H1 (cell line): ENCODE results near the gene TNIP3. TPM values are rescaled to one million over a fixed set of nuclear protein-coding genes. Genes with fewer than 3 reads are reported as not detected.

ENCODE experiments used
- CTCF ChIA-PET: fragments of 300-600 bp; sonication (Branson Sonifier 250); formaldehyde crosslinking; loops from one replicate; lab custom pipeline; 2021; ENCODE audit not compliant: partially characterized antibody; lab: Charles Lee
- POLR2A ChIA-PET: fragments of 300-600 bp; sonication (Branson Sonifier 250); formaldehyde crosslinking; loops from one replicate; lab custom pipeline; 2021; ENCODE audit warnings: inconsistent platforms; ENCODE audit not compliant: partially characterized antibody; lab: Charles Lee
- DNase-seq, 2 experiments: peaks; one replicate each; pipeline versions ENCODE4 v3.0.0 to v3.0.0-alpha.2; 2010 to 2022; ENCODE audit warnings: low spot score in 2 of 2, low read depth in 1 of 2, mixed read lengths in 1 of 2
- FAIRE-seq: peaks from 2 replicates; lab custom pipeline; 2011; peaks lifted over from hg19 to GRCh38; lab: Jason Lieb, UNC
- H2AFZ ChIP-seq: 2 replicates; pipeline ENCODE4 v1.8.1; 2012; ENCODE audit warnings: low read length, inconsistent platforms
- H2AK5ac ChIP-seq: 2 replicates; pipeline ENCODE4 v1.6.1; 2013; ENCODE audit warnings: low read depth, low read length
- H2BK120ac ChIP-seq: replicated peaks from 2 replicates; pipeline ENCODE3; 2013; ENCODE audit warnings: low read depth, low read length, inconsistent platforms
- H2BK12ac ChIP-seq: 2 replicates; pipeline ENCODE4 v1.6.1; 2013; ENCODE audit warnings: low read depth, low read length
- H2BK15ac ChIP-seq: 2 replicates; pipeline ENCODE4 v1.6.1; 2013; ENCODE audit warnings: low read length
- H2BK20ac ChIP-seq: 2 replicates; pipeline ENCODE4 v1.6.1; 2013; ENCODE audit warnings: low read length
- H2BK5ac ChIP-seq: 2 replicates; pipeline ENCODE4 v1.6.1; 2013; ENCODE audit warnings: low read depth, low read length
- H3K14ac ChIP-seq: 2 replicates; pipeline ENCODE4 v1.6.1; 2013; ENCODE audit warnings: inconsistent platforms; ENCODE audit not compliant: insufficient read length
- H3K18ac ChIP-seq: 2 replicates; pipeline ENCODE4 v1.6.1; 2013; ENCODE audit warnings: low read length; ENCODE audit errors: extremely low read depth
- H3K23ac ChIP-seq: 2 replicates; pipeline ENCODE4 v1.6.1; 2013; ENCODE audit warnings: inconsistent platforms; ENCODE audit not compliant: insufficient read length
- H3K23me2 ChIP-seq: 2 replicates; pipeline ENCODE4 v1.6.1; 2013; ENCODE audit warnings: low read depth, low read length
- H3K27ac ChIP-seq: 2 replicates; pipeline ENCODE4 v1.6.1; 2011; ENCODE audit warnings: low read depth, low read length, inconsistent platforms
- H3K27me3 ChIP-seq, 4 experiments: replicated peaks in 1 of 4; 1 replicate in 1 of 4; 2 replicates in 3 of 4; pipeline versions ENCODE4 v1.6.1 to v1.8.1; 2011 to 2013; ENCODE audit warnings: low read length in 3 of 4, mild to moderate bottlenecking in 3 of 4, inconsistent platforms in 2 of 4, mixed read lengths in 2 of 4, moderate library complexity in 1 of 4; ENCODE audit not compliant: control insufficient read depth in 3 of 4, insufficient read depth in 3 of 4; ENCODE audit errors: extremely low read depth in 1 of 4
- H3K36me3 ChIP-seq, 4 experiments: 2 replicates each; pipeline versions ENCODE4 v1.6.1 to v1.8.1; 2011 to 2013; ENCODE audit warnings: mild to moderate bottlenecking in 4 of 4, low read length in 3 of 4, moderate library complexity in 2 of 4, control low read depth in 1 of 4, inconsistent platforms in 1 of 4; ENCODE audit not compliant: insufficient read depth in 4 of 4, control insufficient read depth in 2 of 4
- H3K4ac ChIP-seq: replicated peaks from 2 replicates; pipeline ENCODE3; 2013; ENCODE audit warnings: low read length, low read depth, mixed read lengths, inconsistent platforms; ENCODE audit not compliant: insufficient read length
- H3K4me1 ChIP-seq, 4 experiments: replicated peaks in 1 of 4; 1 replicate in 1 of 4; 2 replicates in 3 of 4; pipeline versions ENCODE4 v1.6.1 to v1.8.1; 2011 to 2013; ENCODE audit warnings: low read length in 3 of 4, inconsistent platforms in 2 of 4, mixed read lengths in 1 of 4; ENCODE audit not compliant: insufficient read depth in 4 of 4, control insufficient read depth in 3 of 4
- H3K4me2 ChIP-seq, 2 experiments: 2 replicates each; pipeline versions ENCODE4 v1.6.1 to v1.8.1; 2011 to 2013; ENCODE audit warnings: low read depth in 2 of 2, low read length in 2 of 2, control low read depth in 1 of 2, inconsistent platforms in 1 of 2, mild to moderate bottlenecking in 1 of 2; ENCODE audit not compliant: insufficient read depth in 1 of 2
- H3K4me3 ChIP-seq, 4 experiments: fragments of 200-600, 300-600 bp in 1 of 4; sonication (generic), shearing (Covaris generic), sonication (Bioruptor Twin) in 1 of 4; 2 replicates each; pipeline versions ENCODE4 v1.5.1 to v1.8.1; 2011 to 2016; ENCODE audit warnings: low read length in 4 of 4, low read depth in 3 of 4, control low read depth in 2 of 4, inconsistent platforms in 2 of 4, mild to moderate bottlenecking in 2 of 4, mixed read lengths in 1 of 4, moderate library complexity in 1 of 4; ENCODE audit not compliant: insufficient read depth in 2 of 4; ENCODE audit errors: extremely low read depth in 1 of 4
- H3K56ac ChIP-seq: replicated peaks from 2 replicates; pipeline ENCODE3; 2013; ENCODE audit warnings: low read depth, mild to moderate bottlenecking, mixed read lengths, low read length, inconsistent platforms; ENCODE audit not compliant: insufficient read length
- H3K79me1 ChIP-seq: 2 replicates; pipeline ENCODE4 v1.6.1; 2013; ENCODE audit warnings: low read depth, low read length, control low read depth
- H3K79me2 ChIP-seq, 2 experiments: 2 replicates each; pipeline versions ENCODE4 v1.6.1 to v1.8.1; 2012 to 2013; ENCODE audit warnings: low read length in 2 of 2, mild to moderate bottlenecking in 2 of 2, inconsistent platforms in 1 of 2; ENCODE audit not compliant: insufficient read depth in 2 of 2, control insufficient read depth in 1 of 2
- H3K9ac ChIP-seq, 4 experiments: replicated peaks in 1 of 4; 1 replicate in 1 of 4; 2 replicates in 3 of 4; pipeline versions ENCODE4 v1.6.1 to v1.8.1; 2011 to 2013; ENCODE audit warnings: low read depth in 3 of 4, low read length in 3 of 4, control low read depth in 2 of 4, mild to moderate bottlenecking in 2 of 4, moderate library complexity in 2 of 4, inconsistent platforms in 1 of 4; ENCODE audit errors: extremely low read depth in 1 of 4
- H3K9me3 ChIP-seq, 2 experiments: 2 replicates each; pipeline versions ENCODE4 v1.6.1 to v1.8.1; 2012 to 2013; ENCODE audit warnings: mild to moderate bottlenecking in 2 of 2, moderate library complexity in 2 of 2, control low read depth in 1 of 2, inconsistent platforms in 1 of 2, low read depth in 1 of 2, low read length in 1 of 2, mixed read lengths in 1 of 2; ENCODE audit not compliant: insufficient read depth in 2 of 2
- H4K20me1 ChIP-seq, 2 experiments: replicated peaks in 1 of 2; 2 replicates each; pipeline versions ENCODE3 to v1.8.1; 2011 to 2013; ENCODE audit warnings: inconsistent platforms in 2 of 2, low read length in 2 of 2, mild to moderate bottlenecking in 1 of 2; ENCODE audit not compliant: insufficient read depth in 2 of 2, control insufficient read depth in 1 of 2
- H4K5ac ChIP-seq: 2 replicates; pipeline ENCODE4 v1.6.1; 2013; ENCODE audit warnings: low read length, low read depth, mixed read lengths, inconsistent platforms; ENCODE audit not compliant: insufficient read length
- H4K8ac ChIP-seq: 2 replicates; pipeline ENCODE4 v1.8.0; 2013; ENCODE audit warnings: mild to moderate bottlenecking, moderate library complexity, low read length, inconsistent platforms; ENCODE audit not compliant: insufficient read depth; ENCODE audit errors: extremely low read depth
- H4K91ac ChIP-seq: replicated peaks from 2 replicates; pipeline ENCODE3; 2013; ENCODE audit warnings: low read length, mixed read lengths, inconsistent platforms; ENCODE audit not compliant: insufficient read length
- CREB1 ChIP-seq: IDR thresholded peaks from 2 replicates; pipeline ENCODE4 v1.6.1; 2012; ENCODE audit warnings: inconsistent platforms
- CTBP2 ChIP-seq: IDR thresholded peaks from 2 replicates; pipeline ENCODE4 v1.7.0; 2011; ENCODE audit warnings: borderline replicate concordance, mild to moderate bottlenecking, moderate library complexity, mixed read lengths, low read length; ENCODE audit not compliant: insufficient read depth, insufficient read length
- E2F6 ChIP-seq: IDR thresholded peaks from 2 replicates; pipeline ENCODE4 v1.6.1; 2012; ENCODE audit warnings: inconsistent platforms
- EGR1 ChIP-seq: IDR thresholded peaks from 2 replicates; pipeline ENCODE4 v1.6.1; 2011; ENCODE audit warnings: low read depth, low read length, borderline replicate concordance
- JUN ChIP-seq: IDR thresholded peaks from 2 replicates; pipeline ENCODE4 v1.6.1; 2011; ENCODE audit warnings: low read depth, mild to moderate bottlenecking, improper control_type of control experiment, low read length
- JUND ChIP-seq: IDR thresholded peaks from 2 replicates; pipeline ENCODE4 v1.6.1; 2011; ENCODE audit warnings: mild to moderate bottlenecking, improper control_type of control experiment, low read length
- RBBP5 ChIP-seq: IDR thresholded peaks from 2 replicates; pipeline ENCODE4 v1.7.1; 2012; ENCODE audit warnings: low read depth, mild to moderate bottlenecking, inconsistent platforms, low read length, moderate library complexity, borderline replicate concordance
- RFX5 ChIP-seq: IDR thresholded peaks from 2 replicates; pipeline ENCODE4 v1.6.1; 2011; ENCODE audit warnings: low read depth, low read length, improper control_type of control experiment, borderline replicate concordance
- SIRT6 ChIP-seq: IDR thresholded peaks from one replicate; pipeline ENCODE4 v1.7.1; 2012; ENCODE audit warnings: low read length, inconsistent platforms
- SP2 ChIP-seq: IDR thresholded peaks from 2 replicates; pipeline ENCODE4 v1.6.1; 2012; ENCODE audit warnings: mild to moderate bottlenecking, low read length, inconsistent platforms
- SP4 ChIP-seq: IDR thresholded peaks from 2 replicates; pipeline ENCODE4 v1.6.1; 2012; ENCODE audit warnings: low read length, inconsistent platforms
- TAF7 ChIP-seq: optimal IDR thresholded peaks from 2 replicates; pipeline ENCODE3; 2011; ENCODE audit warnings: low read depth, mild to moderate bottlenecking, inconsistent platforms, low read length, moderate library complexity, borderline replicate concordance
- TBP ChIP-seq: IDR thresholded peaks from 2 replicates; pipeline ENCODE4 v1.6.1; 2011; ENCODE audit warnings: low read depth, low read length, improper control_type of control experiment
- YY1 ChIP-seq: IDR thresholded peaks from 2 replicates; pipeline ENCODE4 v1.6.1; 2011; ENCODE audit warnings: low read depth, mild to moderate bottlenecking, low read length
- WGBS, 2 experiments: shearing (Covaris generic) in 1 of 2; methylation state at CpG; one replicate each; pipeline versions ENCODE4 v1.1.6 to v1.1.7; 2013 to 2015; ENCODE audit warnings: low lambda C conversion rate in 2 of 2, mixed read lengths in 2 of 2, inconsistent platforms in 1 of 2, low coverage in 1 of 2, missing lambda C conversion rate in 1 of 2; ENCODE audit not compliant: insufficient replicate concordance in 2 of 2, insufficient coverage in 1 of 2, insufficient read length in 1 of 2; ENCODE audit errors: extremely low coverage in 1 of 2, missing lambda C conversion rate in 1 of 2; 5-methylcytosine and 5-hydroxymethylcytosine counted together
- polyA plus RNA-seq, 7 experiments: library from polyadenylated mRNA; depleted of rRNA in 3 of 7; stranded (reverse) in 5 of 7; unstranded in 2 of 7; fragments of >200 nt in 5 of 7; fragments of 200-250 nt in 2 of 7; gene quantifications; 1 replicate in 5 of 7; 2 replicates in 1 of 7; 4 replicates in 1 of 7; pipeline versions ENCODE4 v1.2.1 to v1.2.3, GENCODE V29; 2011 to 2013; ENCODE audit warnings: missing spikeins in 2 of 7, mixed read lengths in 2 of 7
- total RNA-seq: library from RNA; stranded (reverse); fragmentation: NEBNext Ultra II Directional; extraction: Animal tissue kit (Norgen Biotek cat#: 25700); gene quantifications from 2 replicates; pipeline ENCODE4 v1.2.1, GENCODE V29; 2021
- TF ChIP-seq, protein P1 (sequence below): IDR thresholded peaks from 2 replicates; pipeline ENCODE4 v1.6.1; 2011; ENCODE audit warnings: low read depth, mild to moderate bottlenecking, low read length; ENCODE audit not compliant: insufficient read depth

The TNIP3 gene
- total and polyA plus RNA-seq, 2 of the 8 experiments (the other 6 are each of a cell fraction or from before 2014, with no cell fraction given): not detected

DNA sequence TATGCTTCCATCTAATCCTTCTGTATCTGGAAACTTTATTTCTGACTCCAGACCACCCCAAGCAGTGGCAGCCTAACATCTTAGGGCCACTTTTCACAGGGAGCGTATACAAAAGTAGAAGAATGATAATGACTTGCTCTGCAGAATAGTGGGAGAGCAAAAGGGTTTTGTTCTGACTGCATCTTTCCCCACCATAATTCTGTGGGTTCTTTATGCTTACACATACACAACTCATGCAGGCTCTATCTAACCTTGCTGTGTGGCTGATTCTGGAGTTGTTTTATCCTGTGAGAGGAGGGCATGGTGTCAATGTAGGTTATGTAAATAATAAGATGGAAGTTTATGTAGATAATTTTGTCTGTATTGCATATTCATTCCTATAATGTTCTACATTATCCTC, 49.4 kb downstream of the TNIP3 start:
- ChIA-PET POLR2A (no interaction called here), CTCF (no interaction called here)
- Histone ChIP-seq H3K23me2 (no peaks in the 10 kb centered on the region; the same call in 1 of the 2 replicates), H3K9me3 (no peaks in the 10 kb centered on the region), H3K36me3 (no peaks in the 10 kb centered on the region), H3K4ac (no peak overlapping the region), H2BK15ac (no peak overlapping the region), H2BK20ac (no peak overlapping the region), H2AK5ac (no peak overlapping the region), H4K5ac (no peak overlapping the region), H4K8ac (no peak overlapping the region), H2AFZ (no peak overlapping the region), H3K56ac (no peak overlapping the region), H3K18ac (no peak overlapping the region), H2BK120ac (no peak overlapping the region), H4K91ac (no peak overlapping the region), H3K79me1 (no peaks in the 10 kb centered on the region), H3K9ac (no peak overlapping the region), H2BK5ac (no peak overlapping the region), H4K20me1 (no peaks in the 10 kb centered on the region), H3K27me3 (no peaks in the 10 kb centered on the region), H3K14ac (no peak overlapping the region), H3K23ac (no peak overlapping the region), H3K27ac (no peak overlapping the region), H3K4me1 (no peaks in the 10 kb centered on the region), H3K4me2 (no peak overlapping the region), H3K79me2 (no peaks in the 10 kb centered on the region), H3K4me3 (no peak overlapping the region), H2BK12ac (no peak overlapping the region)
- no peak for DNase-seq
- 100% methylated on average over 1 of the region's 1 CpG; no CpG with 5 or more reads in 1 of the 2 experiments for WGBS, 2 experiments
- no peak for FAIRE-seq
- no peak for TF ChIP-seq JUND
- no peak for TF ChIP-seq RBBP5
- no peak for TF ChIP-seq E2F6
- no peak for TF ChIP-seq CTBP2
- TF ChIP-seq SP4: no peak
- no peak for TF ChIP-seq CREB1
- TF ChIP-seq, protein P1, sequence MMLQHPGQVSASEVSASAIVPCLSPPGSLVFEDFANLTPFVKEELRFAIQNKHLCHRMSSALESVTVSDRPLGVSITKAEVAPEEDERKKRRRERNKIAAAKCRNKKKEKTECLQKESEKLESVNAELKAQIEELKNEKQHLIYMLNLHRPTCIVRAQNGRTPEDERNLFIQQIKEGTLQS: no peak
- TF ChIP-seq TBP: no peak
- TF ChIP-seq RFX5: no peak
- TF ChIP-seq TAF7: no peak
- no peak for TF ChIP-seq YY1
- TF ChIP-seq EGR1: no peak
- TF ChIP-seq SIRT6: no peak
- TF ChIP-seq JUN: no peak
- TF ChIP-seq SP2: no peak
